Measurements from ENCODE around the gene PHLDB1.
"Not testable (repeated sequence)": the region's sequence is repeated elsewhere in the genome, so short reads cannot be mapped to it uniquely, and the experiment has no call there.

PHLDB1 gene

DNA sequence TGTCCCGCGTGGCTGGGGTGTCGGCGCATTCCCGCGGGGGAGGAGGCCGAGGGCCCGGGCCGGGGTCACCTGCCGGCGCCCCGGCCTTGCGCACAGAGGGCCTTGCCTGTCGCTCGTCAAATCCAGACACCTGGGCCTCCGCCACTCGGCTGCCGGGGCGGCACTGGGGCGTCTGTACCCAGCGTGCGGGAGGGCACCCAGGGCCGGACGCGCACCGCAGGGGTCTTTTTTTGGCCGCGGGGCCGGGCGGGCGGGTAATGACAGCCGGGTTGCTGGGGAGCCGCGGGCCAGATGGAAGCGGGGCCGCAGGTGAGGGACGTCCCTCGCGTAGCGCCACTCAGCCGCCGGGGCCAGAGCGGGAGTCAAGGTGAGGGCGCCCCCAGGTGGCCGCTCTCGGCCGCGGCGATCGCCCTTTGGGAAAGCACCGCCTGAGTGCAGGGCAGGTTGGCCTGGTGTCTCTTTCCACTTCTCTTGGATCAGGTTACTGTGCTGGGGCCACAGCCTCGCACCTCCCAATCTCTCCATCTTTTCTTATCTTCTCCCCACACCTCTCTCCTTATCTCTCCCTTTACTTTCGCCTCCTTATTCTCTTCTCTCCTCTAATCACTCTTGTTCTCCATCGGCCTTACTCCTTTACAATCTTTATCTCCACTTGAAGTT lies 3.5 kb downstream of the PHLDB1 start:
- peaks cover 25% of the 10 kb centered on the region for H3K27me3 ChIP-seq (ENCODE audit: insufficient read depth, poor library complexity, severe bottlenecking)
- no peak overlapping the region for H3K27ac ChIP-seq (replicated peaks)
- TF ChIP-seq POLR2AphosphoS5 (IDR thresholded peaks at IDR 0.05; ENCODE audit: low read depth), result no peak
- peak; percentile 73 for TF ChIP-seq CTCF (IDR thresholded peaks at IDR 0.05; ENCODE audit: insufficient read depth, low read length)
- TF ChIP-seq SPI1 (IDR thresholded peaks at IDR 0.05; ENCODE audit: borderline replicate concordance, low read depth), result no peak
- DNase-seq (ENCODE audit: low read depth in 1 of 2, low spot score in 1 of 2), result peak in 1 of 2 experiments; percentile 55
- peak overlapping the region; percentile 23 for H3K4me3 ChIP-seq (replicated peaks; ENCODE audit: insufficient read depth, low read length)

- H3K27ac ChIP-seq (replicated peaks); DNase-seq (ENCODE audit: low read depth in 1 of 2, low spot score in 1 of 2); H3K4me3 ChIP-seq (replicated peaks; ENCODE audit: insufficient read depth, low read length): not testable (repeated sequence)
- H3K27me3 ChIP-seq (ENCODE audit: insufficient read depth, poor library complexity, severe bottlenecking), result peaks cover 25% of the 10 kb centered on the region
These were observed 4.0 kb downstream of the PHLDB1 start for GRCh38 chr11:118611433-118611795.

DNA sequence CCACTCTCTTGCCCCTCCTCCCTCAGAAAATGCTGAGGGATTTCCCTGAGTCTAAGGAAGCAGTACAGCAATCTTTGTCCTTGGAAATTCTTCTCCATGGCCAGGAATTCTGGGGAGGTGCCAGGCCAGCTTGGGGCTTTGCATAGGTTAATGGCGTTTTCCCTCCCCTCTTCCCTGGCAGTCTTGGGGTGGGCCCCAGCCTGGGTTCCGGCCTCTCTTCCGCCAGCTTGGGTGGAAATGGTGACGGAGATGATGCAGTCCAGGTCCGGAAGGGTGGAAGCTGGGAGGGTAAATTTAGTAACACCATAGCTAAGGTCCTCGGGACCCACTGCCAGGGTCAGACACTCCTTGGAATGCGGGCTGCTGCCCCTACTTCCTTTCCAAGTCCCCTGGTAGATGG lies 5.0 kb downstream of the PHLDB1 start:
- Histone ChIP-seq H3K27me3 (ENCODE audit: insufficient read depth, poor library complexity, severe bottlenecking) (peaks cover 25% of the 10 kb centered on the region), H3K27ac (replicated peaks) (no peak overlapping the region), H3K4me3 (replicated peaks; ENCODE audit: insufficient read depth, low read length) (no peak overlapping the region)
- no peak for DNase-seq (ENCODE audit: low read depth in 1 of 2, low spot score in 1 of 2)
- TF ChIP-seq SPI1 (IDR thresholded peaks at IDR 0.05; ENCODE audit: borderline replicate concordance, low read depth), result no peak
- TF ChIP-seq POLR2AphosphoS5 (IDR thresholded peaks at IDR 0.05; ENCODE audit: low read depth), result no peak
- TF ChIP-seq CTCF (IDR thresholded peaks at IDR 0.05; ENCODE audit: insufficient read depth, low read length), result no peak
- TF ChIP-seq REST (IDR thresholded peaks at IDR 0.05; ENCODE audit: insufficient replicate concordance, low read depth), result no peak
- no peak for TF ChIP-seq GABPA (IDR thresholded peaks at IDR 0.05; ENCODE audit: low read depth)

GRCh38 chr11:118614511-118614910 lies 7.1 kb downstream of the PHLDB1 start:
- no peak overlapping the region for H3K27ac ChIP-seq (replicated peaks)

More at GRCh38 chr11:118614511-118614910, 7.1 kb downstream of the PHLDB1 start:
- no peak for DNase-seq (ENCODE audit: low read depth in 1 of 2, low spot score in 1 of 2)
- H3K4me3 ChIP-seq (replicated peaks; ENCODE audit: insufficient read depth, low read length), result no peak overlapping the region
- peaks cover 13% of the 10 kb centered on the region for H3K27me3 ChIP-seq (ENCODE audit: insufficient read depth, poor library complexity, severe bottlenecking)
- TF ChIP-seq SPI1 (IDR thresholded peaks at IDR 0.05; ENCODE audit: borderline replicate concordance, low read depth) (no peak), GABPA (IDR thresholded peaks at IDR 0.05; ENCODE audit: low read depth) (no peak), CTCF (IDR thresholded peaks at IDR 0.05; ENCODE audit: insufficient read depth, low read length) (no peak)

Data from HL-60 (cell line).